Measurements from ENCODE around the gene RBFOX2.
"Not testable (repeated sequence)": the region's sequence is repeated elsewhere in the genome, so short reads cannot be mapped to it uniquely, and the experiment has no call there.

The RBFOX2 gene

GRCh38 chr22:36008565-36008964 is 20.1 kb downstream of the RBFOX2 start:
- DNase-seq (ENCODE audit: low spot score) = no peak

- no peak for DNase-seq (ENCODE audit: low spot score)
Measured at GRCh38 chr22:36008131-36008530, 20.5 kb downstream of the RBFOX2 start.

- no peak for DNase-seq (ENCODE audit: low spot score)
Measured at GRCh38 chr22:36003972-36004674, 24.5 kb downstream of the RBFOX2 start.

DNA sequence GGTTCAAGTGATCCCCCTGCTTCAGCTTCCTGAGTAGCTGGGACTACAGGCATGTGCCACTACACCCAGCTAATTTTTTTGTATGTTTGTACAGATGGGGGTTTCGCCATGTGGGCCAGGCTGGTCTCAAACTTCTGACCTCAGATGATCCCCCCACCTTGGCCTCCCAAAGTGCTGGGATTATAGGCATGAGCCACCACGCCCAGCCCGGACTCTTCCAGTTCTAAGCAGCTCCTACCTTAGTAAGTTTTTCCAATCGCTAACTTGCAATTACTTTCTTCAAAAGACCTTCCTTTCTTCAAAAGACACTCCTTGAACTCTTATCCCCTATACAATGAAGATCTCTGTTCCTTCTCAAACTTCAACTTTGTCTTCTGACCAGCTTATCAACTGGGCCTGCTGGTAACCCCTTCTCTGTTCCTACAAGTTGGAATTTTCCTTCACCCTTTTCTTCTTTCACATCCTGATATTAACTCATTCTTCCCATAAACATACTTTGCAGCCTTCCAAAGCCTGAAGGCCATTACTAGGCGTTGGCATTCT is 25.8 kb downstream of the RBFOX2 start:
- no peak for DNase-seq (ENCODE audit: low spot score)

- DNase-seq (ENCODE audit: low spot score) = no peak
Measured at GRCh38 chr22:36002084-36002483, 26.5 kb downstream of the RBFOX2 start.

- DNase-seq (ENCODE audit: low spot score) = no peak
Measured at GRCh38 chr22:35998748-35999147, 29.9 kb downstream of the RBFOX2 start.

GRCh38 chr22:35997438-35997837 is 31.2 kb downstream of the RBFOX2 start:
- no peak for DNase-seq (ENCODE audit: low spot score)

GRCh38 chr22:35996596-35996995 is 32.0 kb downstream of the RBFOX2 start:
- DNase-seq (ENCODE audit: low spot score) = no peak

GRCh38 chr22:35995772-35996171 is 32.9 kb downstream of the RBFOX2 start:
- DNase-seq (ENCODE audit: low spot score) = peak; percentile 87

DNA sequence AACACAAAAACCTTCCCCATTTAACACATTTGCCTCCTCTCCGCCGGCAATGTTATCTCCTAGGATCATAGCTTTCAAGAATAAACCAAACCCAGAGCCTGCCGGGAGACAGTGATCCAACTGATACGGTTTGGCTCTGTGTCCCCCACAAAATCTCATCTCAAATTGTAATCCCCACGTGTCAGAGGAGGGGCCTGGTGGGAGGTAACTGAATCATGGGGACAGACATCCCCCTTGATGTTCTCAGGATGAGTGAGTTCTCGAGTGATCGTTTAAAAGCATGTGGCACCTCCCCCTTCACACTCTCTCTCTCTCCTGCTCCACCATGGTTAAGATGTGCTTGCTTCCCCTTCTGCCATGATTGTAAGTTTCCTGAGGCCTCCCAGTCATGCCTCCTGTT is 33.3 kb downstream of the RBFOX2 start:
- DNase-seq (ENCODE audit: low spot score) = no peak

- DNase-seq (ENCODE audit: low spot score) = not testable (repeated sequence)
Measured at GRCh38 chr22:35993727-35994126, 34.9 kb downstream of the RBFOX2 start.

GRCh38 chr22:35993048-35993714 is 35.4 kb downstream of the RBFOX2 start:
- DNase-seq (ENCODE audit: low spot score) = no peak

- peak; percentile 30 for DNase-seq (ENCODE audit: low spot score)
Measured at GRCh38 chr22:35991168-35991567, 37.5 kb downstream of the RBFOX2 start.

DNA sequence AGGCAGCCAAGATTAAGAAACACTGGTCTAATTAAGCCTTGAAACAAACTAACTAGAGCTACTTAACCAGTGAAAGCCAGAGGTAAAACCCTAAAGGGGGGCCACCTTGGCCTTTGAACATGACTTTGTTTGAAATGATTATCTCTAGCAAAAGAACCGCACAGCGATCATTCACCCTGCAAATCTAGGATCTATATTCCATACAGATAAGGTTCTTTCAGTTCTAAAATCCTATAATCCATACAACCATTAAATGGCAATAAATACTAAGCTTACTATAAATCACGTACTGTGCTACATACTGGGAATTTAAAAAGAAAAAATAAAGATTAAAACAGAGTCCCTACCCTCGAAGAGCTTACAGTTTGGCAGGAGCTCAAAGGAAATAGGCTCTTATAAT is 40.6 kb downstream of the RBFOX2 start:
- no peak for DNase-seq (ENCODE audit: low spot score)

- no peak for DNase-seq (ENCODE audit: low spot score)
Measured at GRCh38 chr22:35987487-35987886, 41.1 kb downstream of the RBFOX2 start.

- no peak for DNase-seq (ENCODE audit: low spot score)
Measured at GRCh38 chr22:35986088-35986487, 42.5 kb downstream of the RBFOX2 start.

- DNase-seq (ENCODE audit: low spot score) = no peak
Measured at GRCh38 chr22:35985371-35985770, 43.3 kb downstream of the RBFOX2 start.

- no peak for DNase-seq (ENCODE audit: low spot score)
Measured at GRCh38 chr22:35984183-35985175, 44.1 kb downstream of the RBFOX2 start.

- no peak for DNase-seq (ENCODE audit: low spot score)
Measured at GRCh38 chr22:35981900-35982299, 46.7 kb downstream of the RBFOX2 start.

DNA sequence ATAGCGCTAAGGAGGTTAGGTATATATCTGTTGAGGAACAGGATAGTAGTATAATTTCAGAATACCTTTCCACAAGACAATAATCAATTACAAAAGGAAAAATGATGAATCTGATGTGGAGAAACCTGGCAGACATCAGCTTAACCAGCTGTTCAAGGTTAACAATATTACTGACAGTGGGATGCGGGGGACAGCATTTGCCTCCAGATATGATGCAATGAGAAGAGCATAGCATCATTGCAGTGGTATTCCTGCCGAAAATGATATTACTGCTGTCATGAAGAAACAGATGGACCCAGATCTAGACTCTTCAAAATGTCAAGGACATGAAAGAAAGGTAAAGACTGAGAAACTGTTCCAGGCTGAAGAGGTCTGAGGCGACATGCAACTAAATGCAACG is 49.7 kb downstream of the RBFOX2 start:
- DNase-seq (ENCODE audit: low spot score) = no peak

DNA sequence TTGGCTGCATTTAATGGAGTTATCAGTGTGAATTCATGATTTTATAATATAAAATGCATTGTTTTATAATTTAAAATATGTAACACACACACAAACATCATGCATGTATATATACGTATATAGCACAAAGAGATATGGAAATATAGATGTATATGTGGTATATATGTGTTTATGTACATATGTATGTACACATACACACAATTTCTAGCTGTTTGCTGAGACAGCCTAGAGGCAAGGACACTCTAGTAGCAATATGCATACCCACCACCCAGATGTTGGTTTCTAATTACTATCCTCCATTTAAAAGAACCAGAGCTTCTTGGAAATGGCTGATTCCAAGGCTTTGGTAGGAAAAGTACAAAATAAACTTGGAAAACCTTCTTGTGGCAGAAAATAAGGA is 50.4 kb downstream of the RBFOX2 start:
- no peak for DNase-seq (ENCODE audit: low spot score)

DNA sequence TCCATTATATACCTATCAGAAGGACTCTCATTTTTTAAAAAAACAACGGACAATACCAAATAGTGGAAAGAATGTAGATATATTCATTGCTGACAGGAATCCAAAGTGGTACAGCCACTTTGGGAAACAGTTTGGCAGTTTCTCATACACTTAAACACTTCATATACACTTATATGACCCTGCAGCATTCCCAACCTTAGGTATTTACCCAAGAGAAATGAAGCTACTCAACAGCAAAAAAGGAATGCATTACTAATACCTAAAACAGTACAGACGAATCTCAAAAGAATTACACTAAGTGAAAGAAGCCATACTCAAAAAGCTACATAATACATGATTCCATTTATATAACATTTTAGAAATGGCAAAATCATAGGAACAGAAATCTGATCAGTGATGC is 51.5 kb downstream of the RBFOX2 start:
- DNase-seq (ENCODE audit: low spot score) = no peak
